Measurements from ENCODE around the gene TPM4. TPM values are rescaled to one million over a fixed set of nuclear protein-coding genes. Genes with fewer than 3 reads are reported as not detected.

Gene TPM4
- total and polyA plus RNA-seq, 2 experiments from 2014 or later = 223 to 288 TPM

GRCh38 chr19:16034180-16034579 is 42.1 kb upstream of the TPM4 start:
- H3K27me3 ChIP-seq (ENCODE audit: insufficient read depth) = no peaks in the 10 kb centered on the region
- no peak overlapping the region for H3K4me2 ChIP-seq
- H3K4me1 ChIP-seq (ENCODE audit: insufficient read depth) = no peaks in the 10 kb centered on the region
- DNase-seq (ENCODE audit: low spot score) (no peak), ATAC-seq (no peak)
- H3K9me3 Mint-ChIP-seq = peaks cover 92% of the 10 kb centered on the region
- no peak for TF ChIP-seq EZH2 (IDR thresholded peaks at IDR 0.05; ENCODE audit: low read depth, unreplicated experiment)
- TF ChIP-seq ZNF462 (CRISPR knock-in tag; IDR thresholded peaks at IDR 0.05) = no peak
- no peak for TF ChIP-seq REST (IDR thresholded peaks at IDR 0.05; ENCODE audit: unreplicated experiment)
- no peak for TF ChIP-seq CTCF (conservative IDR thresholded peaks at IDR 0.05; ENCODE audit: low read depth in 2 of 2)
- no peak for TF ChIP-seq ZNF114 (CRISPR knock-in tag; IDR thresholded peaks at IDR 0.05)
- no peak for TF ChIP-seq EZH2phosphoT487 (IDR thresholded peaks at IDR 0.05; ENCODE audit: unreplicated experiment)
- TF ChIP-seq ETS1 (IDR thresholded peaks at IDR 0.05) = no peak
- TF ChIP-seq STAT1 (IDR thresholded peaks at IDR 0.05; ENCODE audit: unreplicated experiment) = no peak
- no peak for TF ChIP-seq POLR2AphosphoS5 (IDR thresholded peaks at IDR 0.05; ENCODE audit: low read depth)
- TF ChIP-seq JUNB (IDR thresholded peaks at IDR 0.05; ENCODE audit: unreplicated experiment) = no peak
- no peak for TF ChIP-seq ZNF331 (CRISPR knock-in tag; IDR thresholded peaks at IDR 0.05; ENCODE audit: low read depth)
- TF ChIP-seq NANOG (IDR thresholded peaks at IDR 0.05; ENCODE audit: borderline replicate concordance) = no peak
- no peak for TF ChIP-seq CREB1 (CRISPR knock-in tag; IDR thresholded peaks at IDR 0.05; ENCODE audit: low read depth)
- H3K27ac ChIP-seq (ENCODE audit: low read depth) = no peak overlapping the region
- H3K4me3 Mint-ChIP-seq = no peak overlapping the region
- H3K9me2 ChIP-seq (ENCODE audit: insufficient read depth) = no peaks in the 10 kb centered on the region
- H3K36me3 Mint-ChIP-seq (ENCODE audit: low read depth) = peaks cover 26% of the 10 kb centered on the region
- no peaks in the 10 kb centered on the region for H4K20me1 ChIP-seq (replicated peaks; ENCODE audit: insufficient read depth)
- no peak overlapping the region for H3K27ac Mint-ChIP-seq
- no peak overlapping the region for H2AFZ ChIP-seq
- peaks cover 17% of the 10 kb centered on the region for H3K27me3 Mint-ChIP-seq (ENCODE audit: insufficient read depth, low read depth, poor library complexity)
- H3K36me3 ChIP-seq (ENCODE audit: insufficient read depth) = no peaks in the 10 kb centered on the region
- H3F3A ChIP-seq (replicated peaks; ENCODE audit: low read depth) = no peaks in the 10 kb centered on the region
- no peaks in the 10 kb centered on the region for H3K4me1 Mint-ChIP-seq
- no peak overlapping the region for H3K4me3 ChIP-seq
- no peaks in the 10 kb centered on the region for H3K79me2 ChIP-seq (replicated peaks; ENCODE audit: insufficient read depth)
